A549 (cell line): ENCODE data around the gene HSF2BP. TPM values are rescaled to one million over a fixed set of nuclear protein-coding genes. Genes with fewer than 3 reads are reported as not detected.

ENCODE experiments used
- ATAC-seq, 2 experiments: fragments of 200-7000 bp in 1 of 2; fragments of >200 bp in 1 of 2; cut with Nextera tagmentation in 1 of 2; cut with Tn5 transposase in 1 of 2; 3 replicates each; pipeline versions ENCODE4 v1.8.0 to v1.9.1; 2018 to 2020; ENCODE audit warnings: mild to moderate bottlenecking in 1 of 2, moderate library complexity in 1 of 2
- CTCF ChIA-PET: fragments of 300-600 bp; sonication (Branson Sonifier 250); formaldehyde crosslinking; extraction: SDS; loops from one replicate; lab custom pipeline; 2021; ENCODE audit warnings: antibody characterized with exemption, inconsistent platforms; lab: Yijun Ruan, JAX
- POLR2A ChIA-PET: fragments of 350-600 bp; formaldehyde crosslinking; extraction: SDS; loops from one replicate; lab custom pipeline; 2021; ENCODE audit warnings: antibody characterized with exemption, inconsistent platforms; lab: Yijun Ruan, JAX
- DNase-seq, 2 experiments: peaks; one replicate each; pipeline versions ENCODE4 v3.0.0 to v3.0.0-alpha.2; 2011 to 2016; ENCODE audit warnings: low read depth in 1 of 2, low spot score in 1 of 2
- FAIRE-seq: peaks from 2 replicates; lab custom pipeline; 2011; peaks lifted over from hg19 to GRCh38; lab: Jason Lieb, UNC
- H3K27ac ChIP-seq, 2 experiments: fragments of >200 bp; sonication (Bioruptor Twin); formaldehyde crosslinking; 3 replicates each; pipeline ENCODE4 v1.5.1; 2016 to 2017
- H3K4me1 ChIP-seq: fragments of >200 bp; sonication (Bioruptor Twin); formaldehyde crosslinking; 3 replicates; pipeline ENCODE4 v1.6.1; 2016
- H3K4me2 ChIP-seq: fragments of >200 bp; sonication (Bioruptor Twin); formaldehyde crosslinking; 3 replicates; pipeline ENCODE4 v1.6.1; 2016
- H3K4me3 ChIP-seq: fragments of >200 bp; sonication (Bioruptor Twin); formaldehyde crosslinking; 3 replicates; pipeline ENCODE4 v1.5.1; 2016
- H3K9me3 ChIP-seq: fragments of >200 bp; sonication (Bioruptor Twin); formaldehyde crosslinking; 3 replicates; pipeline ENCODE4 v1.6.1; 2016
- CBX8 ChIP-seq: fragments of 200-600 bp; sonication (generic); IDR thresholded peaks from 2 replicates; pipeline ENCODE4 v1.6.1; 2016
- CEBPB ChIP-seq, 2 experiments: fragments of >200 bp in 1 of 2; sonication (Bioruptor Twin) in 1 of 2; formaldehyde crosslinking in 1 of 2; IDR thresholded peaks; 2 replicates each; pipeline ENCODE4 v1.6.1; 2012 to 2016
- CHD2 ChIP-seq: fragments of 150-350 bp; IDR thresholded peaks from 2 replicates; pipeline ENCODE4 v1.6.1; 2014; ENCODE audit warnings: low read length; ENCODE audit not compliant: partially characterized antibody
- EHMT2 ChIP-seq: fragments of 200-600 bp; sonication (generic); IDR thresholded peaks from 2 replicates; pipeline ENCODE4 v1.6.1; 2016; ENCODE audit warnings: antibody characterized with exemption, low read depth, mild to moderate bottlenecking, moderate library complexity
- ESRRA ChIP-seq: fragments of 150-350 bp; IDR thresholded peaks from 2 replicates; pipeline ENCODE4 v1.6.1; 2014; ENCODE audit warnings: mild to moderate bottlenecking, low read length, borderline replicate concordance
- FOXS1 ChIP-seq: fragments of 250-450 bp; sonication (Bioruptor Pico); IDR thresholded peaks from 2 replicates; pipeline ENCODE4 v1.5.0; 2020; ENCODE audit warnings: mild to moderate bottlenecking, moderate library complexity
- HEYL ChIP-seq: fragments of 250-450 bp; sonication (Bioruptor Pico); IDR thresholded peaks from 2 replicates; pipeline ENCODE4 v1.8.0; 2021; ENCODE audit warnings: mild to moderate bottlenecking, moderate library complexity
- HOXA7 ChIP-seq: fragments of 250-450 bp; sonication (Bioruptor Pico); IDR thresholded peaks from 2 replicates; pipeline ENCODE4 v1.5.0; 2020; ENCODE audit warnings: mild to moderate bottlenecking, moderate library complexity
- MAZ ChIP-seq: fragments of 150-350 bp; IDR thresholded peaks from 2 replicates; pipeline ENCODE4 v1.6.1; 2014; ENCODE audit warnings: antibody characterized with exemption, low read depth, low read length, borderline replicate concordance
- POLR2A ChIP-seq: IDR thresholded peaks from 2 replicates; pipeline ENCODE4 v1.6.1; 2012; ENCODE audit warnings: mild to moderate bottlenecking, low read length
- RAD21 ChIP-seq, 2 experiments: fragments of >200 bp in 1 of 2; sonication (Bioruptor Twin) in 1 of 2; formaldehyde crosslinking in 1 of 2; IDR thresholded peaks in 1 of 2; conservative IDR thresholded peaks in 1 of 2; 2 replicates in 1 of 2; 3 replicates in 1 of 2; pipeline ENCODE4 v1.6.1; 2012 to 2018; ENCODE audit warnings: inconsistent platforms in 1 of 2
- RARB ChIP-seq: fragments of 250-450 bp; sonication (Bioruptor Pico); IDR thresholded peaks from 2 replicates; pipeline ENCODE4 v1.8.0; 2021; ENCODE audit warnings: mild to moderate bottlenecking, moderate library complexity
- SREBF2 ChIP-seq: fragments of 450-650 bp; IDR thresholded peaks from 2 replicates; pipeline ENCODE4 v1.6.1; 2014; ENCODE audit warnings: mild to moderate bottlenecking, moderate library complexity
- TFCP2L1 ChIP-seq: fragments of 250-450 bp; sonication (Bioruptor Pico); IDR thresholded peaks from 2 replicates; pipeline ENCODE4 v1.5.0; 2021; ENCODE audit warnings: mild to moderate bottlenecking
- TP53 ChIP-seq: fragments of 250-450 bp; sonication (Bioruptor Pico); IDR thresholded peaks from 2 replicates; pipeline ENCODE4 v1.5.0; 2021; ENCODE audit warnings: mild to moderate bottlenecking, moderate library complexity
- WGBS: methylation state at CpG from one replicate; pipeline ENCODE4 v1.1.6; 2017; ENCODE audit errors: missing lambda C conversion rate; 5-methylcytosine and 5-hydroxymethylcytosine counted together
- polyA plus RNA-seq, 4 experiments: library from polyadenylated mRNA; depleted of rRNA in 3 of 4; stranded (reverse); fragments of >200 nt; fragmentation: RNase III in 1 of 4; extraction: RNeasy Plus Mini Kit Qiagen cat#74134 plus additional on column Dnase treatment in 1 of 4; gene quantifications; 2 replicates in 3 of 4; 3 replicates in 1 of 4; pipeline ENCODE4 v1.2.3, GENCODE V29; 2011 to 2017
- TF ChIP-seq, protein P1 (sequence below): IDR thresholded peaks from 2 replicates; pipeline ENCODE4 v1.6.1; 2012
- TF ChIP-seq, protein P2 (sequence below): IDR thresholded peaks from 2 replicates; pipeline ENCODE4 v1.6.1; 2012; ENCODE audit warnings: low read depth, borderline replicate concordance
- TF ChIP-seq, protein P3 (sequence below): fragments of >200 bp; sonication (Bioruptor Twin); formaldehyde crosslinking; IDR thresholded peaks from 2 replicates; pipeline ENCODE4 v1.6.1; 2016
- TF ChIP-seq, protein P4 (sequence below): fragments of 250-450 bp; sonication (Bioruptor Pico); IDR thresholded peaks from 2 replicates; pipeline ENCODE4 v1.5.0; 2020; ENCODE audit warnings: low read depth, mild to moderate bottlenecking, moderate library complexity
- TF ChIP-seq, protein P5 (sequence below): fragments of >200 bp; sonication (Bioruptor Twin); formaldehyde crosslinking; IDR thresholded peaks from 3 replicates; pipeline ENCODE4 v1.5.1; 2016

HSF2BP gene
- polyA plus RNA-seq, 2 of the 4 experiments (the other 2 are of a cell fraction): 1.7 to 3.1 TPM

DNA sequence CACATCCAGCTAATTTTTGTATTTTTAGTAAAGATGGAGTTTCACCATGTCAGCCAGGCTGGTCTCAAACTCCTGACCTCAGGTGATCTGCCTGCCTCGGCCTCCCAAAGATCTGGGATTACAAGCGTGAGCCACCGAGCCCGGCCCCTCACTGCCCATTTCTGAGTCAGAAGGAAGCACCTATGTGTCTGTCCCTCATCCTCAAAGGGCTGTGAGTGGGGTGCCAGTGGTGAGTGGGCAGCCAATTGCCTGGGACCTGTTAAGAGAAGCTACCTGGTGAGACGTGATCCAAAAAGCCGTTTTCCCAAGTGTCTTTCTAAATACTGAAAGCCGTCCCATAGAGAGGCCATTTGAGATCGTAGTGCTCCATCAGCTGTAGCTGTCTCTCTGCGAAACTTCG is 32.5 kb upstream of the HSF2BP start:
- CTCF ChIA-PET: interaction anchor here (1.3 kb wide), 1 partner anchor 13 kb away, joined by 3 read pairs; no protein-coding TSS in a partner anchor
- no peak for FAIRE-seq
- no peaks in the 10 kb centered on the region for H3K9me3 ChIP-seq
- POLR2A ChIA-PET: interaction anchor here (1.3 kb wide), 1 partner anchor 37 kb away, joined by 3 read pairs; no protein-coding TSS in a partner anchor
- TF ChIP-seq, protein P1, sequence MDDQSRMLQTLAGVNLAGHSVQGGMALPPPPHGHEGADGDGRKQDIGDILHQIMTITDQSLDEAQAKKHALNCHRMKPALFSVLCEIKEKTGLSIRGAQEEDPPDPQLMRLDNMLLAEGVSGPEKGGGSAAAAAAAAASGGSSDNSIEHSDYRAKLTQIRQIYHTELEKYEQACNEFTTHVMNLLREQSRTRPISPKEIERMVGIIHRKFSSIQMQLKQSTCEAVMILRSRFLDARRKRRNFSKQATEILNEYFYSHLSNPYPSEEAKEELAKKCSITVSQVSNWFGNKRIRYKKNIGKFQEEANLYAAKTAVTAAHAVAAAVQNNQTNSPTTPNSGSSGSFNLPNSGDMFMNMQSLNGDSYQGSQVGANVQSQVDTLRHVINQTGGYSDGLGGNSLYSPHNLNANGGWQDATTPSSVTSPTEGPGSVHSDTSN: no peak
- TF ChIP-seq EHMT2 (no peak), CHD2 (no peak), FOXS1 (CRISPR knock-in tag) (no peak)
- TF ChIP-seq, protein P2, sequence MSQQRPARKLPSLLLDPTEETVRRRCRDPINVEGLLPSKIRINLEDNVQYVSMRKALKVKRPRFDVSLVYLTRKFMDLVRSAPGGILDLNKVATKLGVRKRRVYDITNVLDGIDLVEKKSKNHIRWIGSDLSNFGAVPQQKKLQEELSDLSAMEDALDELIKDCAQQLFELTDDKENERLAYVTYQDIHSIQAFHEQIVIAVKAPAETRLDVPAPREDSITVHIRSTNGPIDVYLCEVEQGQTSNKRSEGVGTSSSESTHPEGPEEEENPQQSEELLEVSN: no peak
- TF ChIP-seq, protein P3, sequence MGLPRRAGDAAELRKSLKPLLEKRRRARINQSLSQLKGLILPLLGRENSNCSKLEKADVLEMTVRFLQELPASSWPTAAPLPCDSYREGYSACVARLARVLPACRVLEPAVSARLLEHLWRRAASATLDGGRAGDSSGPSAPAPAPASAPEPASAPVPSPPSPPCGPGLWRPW: no peak
- TF ChIP-seq, all 56 proteins: peak for 0
- no peaks in the 10 kb centered on the region for H3K4me1 ChIP-seq
- 86% methylated on average over 10 of the region's 10 CpGs for WGBS
- H3K4me3 ChIP-seq: no peak overlapping the region
- H3K27ac ChIP-seq: no peak overlapping the region
- DNase-seq (no peak), ATAC-seq (no peak)
- H3K4me2 ChIP-seq: no peak overlapping the region

DNA sequence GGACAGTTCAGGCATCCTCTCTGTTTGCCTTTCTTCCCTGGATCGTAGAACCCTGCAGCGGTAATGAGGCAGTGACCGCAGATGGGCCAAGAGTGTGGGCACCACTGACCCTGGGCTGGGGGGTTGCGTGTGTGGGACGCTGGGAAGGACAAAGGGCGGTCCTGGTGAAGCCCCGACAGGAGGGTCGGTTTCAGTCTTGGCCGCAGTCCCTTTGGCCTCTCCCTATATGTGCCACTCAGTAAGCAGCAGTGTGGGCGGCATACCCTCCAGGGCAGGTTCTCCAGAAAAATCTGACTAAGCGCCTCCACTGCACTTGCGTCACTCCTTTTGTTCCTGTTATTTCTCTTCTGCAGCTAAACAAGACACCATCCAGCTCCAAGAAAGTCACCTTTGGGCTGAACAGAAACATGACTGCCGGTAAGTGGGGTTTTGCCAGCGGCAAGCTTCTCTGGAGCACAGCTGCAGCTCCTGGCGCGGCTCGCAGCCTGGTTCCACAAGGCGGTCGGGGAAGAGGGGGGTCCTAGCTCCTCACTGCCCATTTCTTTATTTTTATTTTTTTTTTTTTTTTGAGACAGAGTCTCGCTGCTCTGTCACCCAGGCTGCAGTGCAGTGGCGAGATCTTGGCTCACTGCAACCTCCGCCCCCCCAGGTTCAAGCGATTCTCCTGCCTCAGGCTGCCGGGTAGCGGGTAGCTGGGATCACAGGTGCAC is 32.0 kb upstream of the HSF2BP start:
- WGBS: 97% methylated on average over 24 of the region's 25 CpGs
- H3K4me2 ChIP-seq: no peak overlapping the region
- ATAC-seq (no peak), FAIRE-seq (no peak), DNase-seq (no peak)
- no peaks in the 10 kb centered on the region for H3K4me1 ChIP-seq
- no peak overlapping the region for H3K27ac ChIP-seq
- ChIA-PET POLR2A (interaction anchor here (0.6 to 1.3 kb wide), 2 partner anchors 21 to 37 kb away, joined by 3 to 5 read pairs; no protein-coding TSS in a partner anchor), CTCF (interaction anchor here (1.3 kb wide), 1 partner anchor 12 kb away, joined by 3 read pairs; no protein-coding TSS in a partner anchor)
- no peak for TF ChIP-seq POLR2A
- no peak for TF ChIP-seq CEBPB (IDR thresholded peaks at IDR 0.05)
- no peak for TF ChIP-seq SREBF2
- H3K4me3 ChIP-seq: no peak overlapping the region
- no peaks in the 10 kb centered on the region for H3K9me3 ChIP-seq

DNA sequence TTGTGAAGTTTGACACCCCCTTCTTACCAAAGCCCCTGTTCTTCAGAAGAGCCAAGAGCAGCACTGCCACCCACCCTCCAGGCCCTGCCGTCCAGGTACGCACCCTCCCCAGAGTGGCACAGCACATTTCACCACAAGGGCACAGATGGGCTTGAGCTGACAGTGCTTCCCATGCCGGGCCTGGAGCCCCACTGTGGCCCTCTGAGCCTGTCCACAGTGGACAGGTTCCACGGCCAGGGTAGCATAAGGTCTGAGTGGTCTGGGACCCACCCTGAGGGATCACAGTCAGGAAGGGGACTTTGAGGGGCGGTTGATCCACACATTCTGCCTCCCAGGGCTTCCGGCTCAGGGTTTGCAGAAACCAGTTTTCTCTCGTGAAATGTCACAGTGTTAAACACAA is 31.1 kb upstream of the HSF2BP start:
- Histone ChIP-seq H3K9me3 (no peaks in the 10 kb centered on the region), H3K4me3 (no peak overlapping the region), H3K27ac (no peak overlapping the region), H3K4me2 (no peak overlapping the region), H3K4me1 (no peaks in the 10 kb centered on the region)
- ATAC-seq (no peak), DNase-seq (no peak), FAIRE-seq (no peak)
- CTCF ChIA-PET: interaction anchor here (1.3 kb wide), 1 partner anchor 10 kb away, joined by 3 read pairs; no protein-coding TSS in a partner anchor
- WGBS: 94% methylated on average over 4 of the region's 7 CpGs
- POLR2A ChIA-PET: interaction anchor here (1.3 kb wide), 1 partner anchor 38 kb away, joined by 3 read pairs; no protein-coding TSS in a partner anchor
- no peak for TF ChIP-seq HOXA7 (CRISPR knock-in tag)
- TF ChIP-seq TFCP2L1: no peak
- no peak for TF ChIP-seq FOXS1 (CRISPR knock-in tag)
- TF ChIP-seq RAD21 (conservative IDR thresholded peaks at IDR 0.05 in 1 of 2, IDR thresholded peaks at IDR 0.05 in 1 of 2): no peak
- TF ChIP-seq, protein P1: no peak
- no peak for TF ChIP-seq ESRRA

DNA sequence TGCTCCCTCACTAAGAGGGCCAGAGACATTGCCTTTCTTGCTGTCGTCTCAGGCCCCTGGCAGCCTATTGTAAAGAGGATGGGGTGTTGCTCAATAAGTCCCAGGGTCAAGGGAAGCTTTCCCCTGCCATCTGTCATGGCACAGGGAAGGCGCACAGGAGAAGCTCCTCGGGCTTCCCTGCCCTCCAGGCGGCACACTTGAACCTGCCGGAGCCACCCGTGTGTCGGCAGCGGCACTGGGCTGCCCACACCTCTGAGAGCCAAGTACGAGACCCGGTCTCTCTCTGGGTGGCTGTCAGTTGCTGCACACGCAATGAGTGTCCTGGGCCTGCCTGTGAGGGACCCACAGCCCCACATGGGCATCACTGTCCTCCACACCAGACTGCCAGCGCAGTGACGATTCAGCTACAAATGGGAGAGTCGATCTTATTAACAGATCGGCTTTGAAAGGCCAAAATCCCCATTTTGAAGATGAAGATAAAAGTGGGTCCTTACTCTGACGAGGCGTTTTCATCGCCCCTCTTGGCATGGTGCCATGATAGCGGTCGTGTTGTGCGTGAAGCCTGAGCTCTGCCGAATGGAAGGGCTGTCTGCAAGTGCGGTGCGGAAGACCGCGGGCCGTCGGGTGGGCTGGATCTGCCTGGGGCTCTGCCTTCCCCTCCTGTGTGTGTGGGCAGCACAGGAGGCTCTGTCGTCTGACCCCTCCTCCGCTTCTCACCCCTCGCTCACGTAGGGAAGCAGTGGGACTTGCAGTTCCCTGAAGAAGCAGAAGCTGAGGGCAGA is 30.5 kb upstream of the HSF2BP start:
- no peak; a peak in 2 of 6 replicates for ATAC-seq

More for the DNA sequence above, 30.5 kb upstream of the HSF2BP start:
- FAIRE-seq: no peak
- no peak overlapping the region for H3K27ac ChIP-seq
- no peak overlapping the region for H3K4me3 ChIP-seq
- no peak for DNase-seq
- POLR2A ChIA-PET: no interaction called here
- no peaks in the 10 kb centered on the region for H3K9me3 ChIP-seq
- WGBS: 93% methylated on average over 23 of the region's 32 CpGs
- TF ChIP-seq HEYL (CRISPR knock-in tag) (no peak), CHD2 (no peak), CBX8 (no peak), MAZ (no peak), RARB (no peak), TP53 (CRISPR knock-in tag) (no peak)
- TF ChIP-seq, protein P4, sequence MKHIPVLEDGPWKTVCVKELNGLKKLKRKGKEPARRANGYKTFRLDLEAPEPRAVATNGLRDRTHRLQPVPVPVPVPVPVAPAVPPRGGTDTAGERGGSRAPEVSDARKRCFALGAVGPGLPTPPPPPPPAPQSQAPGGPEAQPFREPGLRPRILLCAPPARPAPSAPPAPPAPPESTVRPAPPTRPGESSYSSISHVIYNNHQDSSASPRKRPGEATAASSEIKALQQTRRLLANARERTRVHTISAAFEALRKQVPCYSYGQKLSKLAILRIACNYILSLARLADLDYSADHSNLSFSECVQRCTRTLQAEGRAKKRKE (CRISPR knock-in tag): no peak
- TF ChIP-seq, protein P5, sequence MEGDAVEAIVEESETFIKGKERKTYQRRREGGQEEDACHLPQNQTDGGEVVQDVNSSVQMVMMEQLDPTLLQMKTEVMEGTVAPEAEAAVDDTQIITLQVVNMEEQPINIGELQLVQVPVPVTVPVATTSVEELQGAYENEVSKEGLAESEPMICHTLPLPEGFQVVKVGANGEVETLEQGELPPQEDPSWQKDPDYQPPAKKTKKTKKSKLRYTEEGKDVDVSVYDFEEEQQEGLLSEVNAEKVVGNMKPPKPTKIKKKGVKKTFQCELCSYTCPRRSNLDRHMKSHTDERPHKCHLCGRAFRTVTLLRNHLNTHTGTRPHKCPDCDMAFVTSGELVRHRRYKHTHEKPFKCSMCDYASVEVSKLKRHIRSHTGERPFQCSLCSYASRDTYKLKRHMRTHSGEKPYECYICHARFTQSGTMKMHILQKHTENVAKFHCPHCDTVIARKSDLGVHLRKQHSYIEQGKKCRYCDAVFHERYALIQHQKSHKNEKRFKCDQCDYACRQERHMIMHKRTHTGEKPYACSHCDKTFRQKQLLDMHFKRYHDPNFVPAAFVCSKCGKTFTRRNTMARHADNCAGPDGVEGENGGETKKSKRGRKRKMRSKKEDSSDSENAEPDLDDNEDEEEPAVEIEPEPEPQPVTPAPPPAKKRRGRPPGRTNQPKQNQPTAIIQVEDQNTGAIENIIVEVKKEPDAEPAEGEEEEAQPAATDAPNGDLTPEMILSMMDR: no peak
- TF ChIP-seq, protein P2: no peak
- no peak overlapping the region for H3K4me2 ChIP-seq
- CTCF ChIA-PET: interaction anchor here (1.3 kb wide), 1 partner anchor 11 kb away, joined by 3 read pairs; no protein-coding TSS in a partner anchor
- H3K4me1 ChIP-seq: no peaks in the 10 kb centered on the region
